B cell (primary cell): ENCODE results near the gene PRKAG2. TPM values are rescaled to one million over a fixed set of nuclear protein-coding genes. Genes with fewer than 3 reads are reported as not detected.
A peak's percentile ranks its signal among the peaks of the same experiment; 100 is the strongest.

Experiments used
- ATAC-seq: fragments of 200-7000 bp; cut with Tn5 transposase; one replicate; pipeline ENCODE4 v1.10.0; 2021; ENCODE audit warnings: low read depth, mild to moderate bottlenecking, moderate number of reproducible peaks, moderate library complexity
- CTCF ChIA-PET: fragments of 350-600 bp; sonication (Branson Sonifier 250); formaldehyde crosslinking; loops from one replicate; lab custom pipeline; 2021; ENCODE audit warnings: antibody characterized with exemption, inconsistent platforms; lab: Charles Lee
- POLR2A ChIA-PET: fragments of 350-600 bp; sonication (Branson Sonifier 250); formaldehyde crosslinking; loops from one replicate; lab custom pipeline; 2021; ENCODE audit warnings: antibody characterized with exemption; lab: Charles Lee
- DNase-seq: peaks from one replicate; pipeline ENCODE4 v3.0.0; 2013
- H2AFZ ChIP-seq: 2 replicates; pipeline ENCODE4 v1.6.1; 2012; ENCODE audit warnings: mild to moderate bottlenecking, low read depth, low read length; ENCODE audit not compliant: insufficient read depth, poor library complexity, severe bottlenecking
- H3K27ac ChIP-seq, 2 donors: 1 replicate in 1 of 2; 2 replicates in 1 of 2; pipeline ENCODE4 v1.5.1; 2012 to 2013; ENCODE audit warnings: low read length in 2 of 2, mild to moderate bottlenecking in 2 of 2, moderate library complexity in 1 of 2
- H3K27me3 ChIP-seq, 4 experiments: fragments of 200-600 bp in 1 of 4; sonication (generic) in 1 of 4; replicated peaks in 1 of 4; 1 replicate in 2 of 4; 2 replicates in 2 of 4; pipeline versions ENCODE4 v1.6.1 to v1.7.0; 2013 to 2016; ENCODE audit warnings: low read length in 3 of 4, mild to moderate bottlenecking in 2 of 4, mixed read lengths in 1 of 4, moderate library complexity in 1 of 4; ENCODE audit not compliant: insufficient read depth in 4 of 4, control insufficient read depth in 3 of 4; ENCODE audit errors: control extremely low read depth in 1 of 4
- H3K36me3 ChIP-seq, 2 experiments: replicated peaks in 1 of 2; 1 replicate in 1 of 2; 2 replicates in 1 of 2; pipeline versions ENCODE4 v1.6.1 to v1.7.1; 2013; ENCODE audit warnings: low read length in 1 of 2; ENCODE audit not compliant: insufficient read depth in 2 of 2, control insufficient read depth in 1 of 2; ENCODE audit errors: control extremely low read depth in 1 of 2, extremely low read depth in 1 of 2
- H3K4me1 ChIP-seq, 2 donors: fragments of 200-600 bp in 1 of 2; sonication (generic) in 1 of 2; 1 replicate in 1 of 2; 2 replicates in 1 of 2; pipeline versions ENCODE4 v1.5.1 to v1.6.1; 2013 to 2017; ENCODE audit warnings: low read length in 2 of 2; ENCODE audit not compliant: control insufficient read depth in 2 of 2, insufficient read depth in 2 of 2
- H3K4me2 ChIP-seq: replicated peaks from 2 replicates; pipeline ENCODE3; 2012; ENCODE audit warnings: mild to moderate bottlenecking, low read depth, low read length; ENCODE audit not compliant: poor library complexity, severe bottlenecking
- H3K4me3 ChIP-seq, 5 experiments: fragments of 200-600 bp in 1 of 5; sonication (generic) in 1 of 5; 1 replicate in 3 of 5; 2 replicates in 2 of 5; pipeline versions ENCODE4 v1.5.1 to v1.7.0; 2011 to 2016; ENCODE audit warnings: low read length in 4 of 5, mild to moderate bottlenecking in 4 of 5, low read depth in 2 of 5, control low read depth in 1 of 5, moderate library complexity in 1 of 5; ENCODE audit not compliant: insufficient read depth in 1 of 5; ENCODE audit errors: control extremely low read depth in 1 of 5, extremely low read depth in 1 of 5
- H3K79me2 ChIP-seq: fragments of 200-600 bp; sonication (generic); one replicate; pipeline ENCODE4 v1.6.0; 2016; ENCODE audit warnings: low read length; ENCODE audit not compliant: control insufficient read depth, insufficient read depth
- H3K9ac ChIP-seq: fragments of 200-600 bp; sonication (generic); 2 replicates; pipeline ENCODE4 v1.6.1; 2017; ENCODE audit warnings: mild to moderate bottlenecking, low read length, moderate library complexity
- H3K9me3 ChIP-seq, 3 donors: one replicate each; pipeline versions ENCODE4 v1.6.1 to v1.7.1; 2013; ENCODE audit warnings: low read length in 2 of 3; ENCODE audit not compliant: control insufficient read depth in 2 of 3, insufficient read depth in 1 of 3; ENCODE audit errors: control extremely low read depth in 1 of 3
- H4K20me1 ChIP-seq: 2 replicates; pipeline ENCODE4 v1.6.0; 2012; ENCODE audit warnings: mild to moderate bottlenecking, low read length; ENCODE audit not compliant: insufficient read depth, control insufficient read depth, poor library complexity, severe bottlenecking
- H3K27ac Mint-ChIP-seq: one replicate; pipeline ENCODE4 v1.8.0; 2021; ENCODE audit warnings: mixed read lengths
- H3K27me3 Mint-ChIP-seq: one replicate; pipeline ENCODE4 v1.8.0; 2021; ENCODE audit warnings: mixed read lengths
- H3K4me1 Mint-ChIP-seq: one replicate; pipeline ENCODE4 v1.8.0; 2021; ENCODE audit warnings: mixed read lengths
- H3K4me3 Mint-ChIP-seq: one replicate; pipeline ENCODE4 v1.8.0; 2021; ENCODE audit warnings: mixed read lengths
- H3K9me3 Mint-ChIP-seq: one replicate; pipeline ENCODE4 v1.8.0; 2022; ENCODE audit warnings: mixed read lengths; ENCODE audit not compliant: insufficient read depth
- CTCF ChIP-seq: fragments of 200-600 bp; IDR thresholded peaks from one replicate; pipeline ENCODE4 v1.8.0; 2022; ENCODE audit warnings: antibody characterized with exemption, mild to moderate bottlenecking
- EZH2 ChIP-seq: IDR thresholded peaks from 2 replicates; pipeline ENCODE4 v1.6.1; 2012; ENCODE audit warnings: borderline replicate concordance, low read depth, mild to moderate bottlenecking, moderate library complexity, low read length; ENCODE audit not compliant: insufficient read depth, poor library complexity, severe bottlenecking
- WGBS: methylation state at CpG from one replicate; pipeline ENCODE4 v1.1.5; 2013; ENCODE audit warnings: missing lambda C conversion rate; ENCODE audit not compliant: insufficient coverage; 5-methylcytosine and 5-hydroxymethylcytosine counted together
- intact Hi-C: fragments of 100-400 bp; cut with micrococcal nuclease; formaldehyde crosslinking; loops from one replicate; pipeline ENCODE4 v1.10.0; 2022
- polyA plus RNA-seq: library from polyadenylated mRNA; depleted of rRNA; stranded (reverse); fragments of >200 nt; gene quantifications from 2 replicates; pipeline ENCODE4 v1.2.3, GENCODE V29; 2012
- total RNA-seq, 2 donors: library from RNA; stranded (reverse); fragments of 120-200 nt in 1 of 2; gene quantifications; 1 replicate in 1 of 2; 2 replicates in 1 of 2; pipeline versions ENCODE4 v1.2.3 to v1.2.4, GENCODE V29; 2013 to 2022

Gene PRKAG2
- total and polyA plus RNA-seq, 2 donors (not counting 1 experiment from before 2014, with no cell fraction given): 22.1 to 56.3 TPM

GRCh38 chr7:151850491-151851124 lies 26.3 kb downstream of the PRKAG2 start:
- Histone ChIP-seq H3K79me2 (peaks cover 47% of the 10 kb centered on the region), H3K9ac (peak overlapping the region; percentile 64), H2AFZ (peak overlapping the region; percentile 44), H3K27me3 (no peaks in the 10 kb centered on the region), H3K4me1 (peaks cover 21 to 31% of the 10 kb centered on the region in 2 donors), H3K4me2 (peak overlapping the region; percentile 90), H3K36me3 (no peaks in the 10 kb centered on the region), H3K4me3 (peak overlapping the region; percentile 26 to 62 (median 53)), H4K20me1 (peaks cover 51% of the 10 kb centered on the region), H3K9me3 (peaks cover 0 to 3% (median 0%) of the 10 kb centered on the region in 3 donors), H3K27ac (peak overlapping the region; percentile 44 to 54)
- peaks cover 32% of the 10 kb centered on the region for H3K4me1 Mint-ChIP-seq
- DNase-seq: no peak
- ChIA-PET CTCF (interaction anchor here (0.7 to 3.3 kb wide), 4 partner anchors 10 to 68 kb away, joined by 3 to 13 read pairs (median 9); partner anchors contain the start of gene PRKAG2), POLR2A (interaction anchor here (0.7 to 1.3 kb wide), 3 partner anchors 11 to 27 kb away, joined by 3 to 11 read pairs (median 4); partner anchors contain the start of gene PRKAG2)
- no peak for ATAC-seq
- peak overlapping the region; percentile 82 for H3K27ac Mint-ChIP-seq
- no peaks in the 10 kb centered on the region for H3K9me3 Mint-ChIP-seq
- WGBS: 75% methylated on average over 18 of the region's 19 CpGs
- no peak for TF ChIP-seq CTCF
- no peak for TF ChIP-seq EZH2
- intact Hi-C loops: loop anchor here (1.0 kb wide), 2 partner anchors 11 to 26 kb away; no protein-coding TSS in a partner anchor
- H3K27me3 Mint-ChIP-seq: no peaks in the 10 kb centered on the region
- H3K4me3 Mint-ChIP-seq: peak overlapping the region; percentile 89

- H3K4me1 Mint-ChIP-seq: peaks cover 34% of the 10 kb centered on the region
- CTCF ChIA-PET: interaction anchor here (2.5 kb wide), 1 partner anchor 67 kb away, joined by 13 read pairs; no protein-coding TSS in a partner anchor
- peaks cover 21 to 31% of the 10 kb centered on the region in 2 donors for H3K4me1 ChIP-seq
- POLR2A ChIA-PET: no interaction called here
- peaks cover 0 to 3% (median 0%) of the 10 kb centered on the region in 3 donors for H3K9me3 ChIP-seq
- peaks cover 52% of the 10 kb centered on the region for H3K79me2 ChIP-seq
- WGBS: 98% methylated on average over 13 of the region's 13 CpGs
- H3K4me3 Mint-ChIP-seq: no peak overlapping the region
- no peak overlapping the region for H3K27ac ChIP-seq
- H3K27ac Mint-ChIP-seq: peak overlapping the region; percentile 15
- intact Hi-C loops: no loop called here
- H4K20me1 ChIP-seq: peaks cover 49% of the 10 kb centered on the region
- H2AFZ ChIP-seq: no peak overlapping the region
- ATAC-seq (no peak), DNase-seq (no peak)
- H3K36me3 ChIP-seq: no peaks in the 10 kb centered on the region
- H3K4me3 ChIP-seq: no peak overlapping the region
- H3K4me2 ChIP-seq: peak overlapping the region; percentile 90
- H3K9me3 Mint-ChIP-seq: no peaks in the 10 kb centered on the region
- no peaks in the 10 kb centered on the region for H3K27me3 ChIP-seq
- no peak overlapping the region for H3K9ac ChIP-seq
- H3K27me3 Mint-ChIP-seq: no peaks in the 10 kb centered on the region
- TF ChIP-seq CTCF: no peak
- TF ChIP-seq EZH2: no peak
These were observed 27.0 kb downstream of the PRKAG2 start for GRCh38 chr7:151849879-151850260.
